WTC11 (cell line): ENCODE data around the gene KCND3. TPM values are rescaled to one million over a fixed set of nuclear protein-coding genes. Genes with fewer than 3 reads are reported as not detected.
"Not testable (repeated sequence)": the region's sequence is repeated elsewhere in the genome, so short reads cannot be mapped to it uniquely, and the experiment has no call there.

ENCODE experiments used
- ATAC-seq: fragments of 200-7000 bp; cut with Tn5 transposase; 2 replicates; pipeline ENCODE4 v1.10.0; 2021; ENCODE audit warnings: mild to moderate bottlenecking, moderate library complexity
- CTCF ChIA-PET: fragments of 300-600 bp; sonication (Branson Sonifier 250); formaldehyde crosslinking; loops from one replicate; lab custom pipeline; 2021; ENCODE audit warnings: antibody characterized with exemption; lab: Charles Lee
- POLR2A ChIA-PET: fragments of 350-600 bp; sonication (Branson Sonifier 250); formaldehyde crosslinking; loops from one replicate; lab custom pipeline; 2021; ENCODE audit warnings: antibody characterized with exemption; lab: Charles Lee
- DNase-seq: peaks from one replicate; pipeline ENCODE4 v3.0.0; 2021; ENCODE audit warnings: low spot score
- H3K27ac Mint-ChIP-seq: 2 replicates; pipeline ENCODE4 v1.8.0; 2021; ENCODE audit warnings: mixed read lengths
- H3K27me3 Mint-ChIP-seq: 2 replicates; pipeline ENCODE4 v1.8.0; 2021; ENCODE audit warnings: low read depth, mild to moderate bottlenecking, moderate library complexity, mixed read lengths
- H3K36me3 Mint-ChIP-seq: 2 replicates; pipeline ENCODE4 v1.8.0; 2021; ENCODE audit warnings: mixed read lengths
- H3K4me1 Mint-ChIP-seq: 2 replicates; pipeline ENCODE4 v1.8.0; 2022; ENCODE audit warnings: mixed read lengths
- H3K4me3 Mint-ChIP-seq: 2 replicates; pipeline ENCODE4 v1.8.0; 2021; ENCODE audit warnings: mild to moderate bottlenecking, moderate library complexity, mixed read lengths
- H3K9me3 Mint-ChIP-seq: 2 replicates; pipeline ENCODE4 v1.8.0; 2021; ENCODE audit warnings: mixed read lengths
- ATF1 ChIP-seq: sonication (generic); formaldehyde crosslinking; IDR thresholded peaks from 2 replicates; pipeline ENCODE4 v1.8.1; 2023; ENCODE audit warnings: mild to moderate bottlenecking, moderate library complexity, missing genetic modification reagents
- FOXJ3 ChIP-seq: sonication (generic); formaldehyde crosslinking; IDR thresholded peaks from 2 replicates; pipeline ENCODE4 v1.9.0; 2021; ENCODE audit warnings: missing genetic modification reagents, mild to moderate bottlenecking, borderline replicate concordance
- FOXK1 ChIP-seq: sonication (generic); formaldehyde crosslinking; IDR thresholded peaks from 2 replicates; pipeline ENCODE4 v1.8.0; 2022; ENCODE audit warnings: mild to moderate bottlenecking, moderate library complexity, missing genetic modification reagents
- MXD4 ChIP-seq: fragments of 250-450 bp; sonication (Bioruptor Pico); IDR thresholded peaks from 2 replicates; pipeline ENCODE4 v1.8.0; 2021; ENCODE audit warnings: mild to moderate bottlenecking, moderate library complexity, borderline replicate concordance
- NFATC4 ChIP-seq: fragments of 250-450 bp; sonication (Bioruptor Pico); IDR thresholded peaks from 2 replicates; pipeline ENCODE4 v1.9.0; 2021; ENCODE audit warnings: mild to moderate bottlenecking
- NR1H2 ChIP-seq: sonication (generic); formaldehyde crosslinking; IDR thresholded peaks from 2 replicates; pipeline ENCODE4 v1.9.0; 2021; ENCODE audit warnings: mild to moderate bottlenecking, moderate library complexity, missing genetic modification reagents
- RORB ChIP-seq: fragments of 250-450 bp; sonication (Bioruptor Pico); IDR thresholded peaks from 2 replicates; pipeline ENCODE4 v1.9.0; 2021; ENCODE audit warnings: mild to moderate bottlenecking
- TP53 ChIP-seq: sonication (generic); formaldehyde crosslinking; IDR thresholded peaks from 2 replicates; pipeline ENCODE4 v1.8.1; 2023; ENCODE audit warnings: mild to moderate bottlenecking, missing genetic modification reagents
- ZBTB21 ChIP-seq: sonication (generic); formaldehyde crosslinking; IDR thresholded peaks from 2 replicates; pipeline ENCODE4 v1.8.1; 2023; ENCODE audit warnings: mild to moderate bottlenecking, missing genetic modification reagents, borderline replicate concordance
- ZNF232 ChIP-seq: sonication (generic); formaldehyde crosslinking; IDR thresholded peaks from 2 replicates; pipeline ENCODE4 v1.8.0; 2022; ENCODE audit warnings: mild to moderate bottlenecking, missing genetic modification reagents
- ZNF317 ChIP-seq: sonication (generic); formaldehyde crosslinking; IDR thresholded peaks from 2 replicates; pipeline ENCODE4 v1.8.1; 2023; ENCODE audit warnings: low read depth, mild to moderate bottlenecking, moderate library complexity, missing genetic modification reagents, borderline replicate concordance
- total RNA-seq: library from RNA; stranded (reverse); gene quantifications from 3 replicates; pipeline ENCODE4 v1.2.3, GENCODE V29; 2021
- TF ChIP-seq, protein P1 (sequence below): sonication (generic); formaldehyde crosslinking; IDR thresholded peaks from 2 replicates; pipeline ENCODE4 v1.8.0; 2022; ENCODE audit warnings: mild to moderate bottlenecking, missing genetic modification reagents
- TF ChIP-seq, protein P2 (sequence below): fragments of 250-450 bp; sonication (Bioruptor Pico); IDR thresholded peaks from 2 replicates; pipeline ENCODE4 v1.9.0; 2021; ENCODE audit warnings: mild to moderate bottlenecking, borderline replicate concordance
- TF ChIP-seq, protein P3 (sequence below): sonication (generic); formaldehyde crosslinking; IDR thresholded peaks from 2 replicates; pipeline ENCODE4 v1.8.1; 2022; ENCODE audit warnings: mild to moderate bottlenecking, missing genetic modification reagents, moderate library complexity, borderline replicate concordance
- TF ChIP-seq, protein P4 (sequence below): sonication (generic); formaldehyde crosslinking; IDR thresholded peaks from 2 replicates; pipeline ENCODE4 v1.8.0; 2023; ENCODE audit warnings: missing genetic modification reagents, mild to moderate bottlenecking, borderline replicate concordance
- TF ChIP-seq, protein P5 (sequence below): sonication (generic); formaldehyde crosslinking; IDR thresholded peaks from 2 replicates; pipeline ENCODE4 v1.8.1; 2022; ENCODE audit warnings: mild to moderate bottlenecking, moderate library complexity, missing genetic modification reagents

The KCND3 gene
- total RNA-seq, 1 experiment from 2014 or later = 0.35 TPM

DNA sequence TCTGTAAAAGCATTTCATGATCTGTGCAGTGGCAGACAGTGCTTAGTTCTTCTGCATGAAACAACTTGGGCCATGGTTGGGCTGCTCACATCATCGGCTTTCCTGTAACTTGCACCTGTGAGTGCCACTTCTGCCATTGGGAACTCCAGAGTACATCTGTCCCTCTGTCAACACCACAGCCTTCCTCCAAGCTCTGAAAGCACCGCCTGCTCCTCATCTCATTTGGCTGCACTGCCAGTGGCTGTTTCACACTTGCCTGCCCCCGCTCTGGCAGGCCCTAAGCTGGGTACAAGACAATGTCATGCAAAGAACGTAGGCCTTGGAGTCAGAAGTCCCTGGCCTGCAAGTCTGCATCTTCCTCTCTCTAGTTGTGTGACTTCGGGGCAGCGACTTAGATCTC is 187.4 kb downstream of the KCND3 start:
- Mint-ChIP-seq H3K4me3 (no peak overlapping the region), H3K27me3 (no peaks in the 10 kb centered on the region), H3K4me1 (no peaks in the 10 kb centered on the region), H3K27ac (no peak overlapping the region), H3K9me3 (no peaks in the 10 kb centered on the region), H3K36me3 (peaks cover 2% of the 10 kb centered on the region; the same call in 1 of the 2 replicates)
- DNase-seq (no peak), ATAC-seq (no peak)
- TF ChIP-seq MXD4 (CRISPR knock-in tag) = no peak
- no peak for TF ChIP-seq FOXK1
- TF ChIP-seq RORB = no peak
- TF ChIP-seq, protein P1, sequence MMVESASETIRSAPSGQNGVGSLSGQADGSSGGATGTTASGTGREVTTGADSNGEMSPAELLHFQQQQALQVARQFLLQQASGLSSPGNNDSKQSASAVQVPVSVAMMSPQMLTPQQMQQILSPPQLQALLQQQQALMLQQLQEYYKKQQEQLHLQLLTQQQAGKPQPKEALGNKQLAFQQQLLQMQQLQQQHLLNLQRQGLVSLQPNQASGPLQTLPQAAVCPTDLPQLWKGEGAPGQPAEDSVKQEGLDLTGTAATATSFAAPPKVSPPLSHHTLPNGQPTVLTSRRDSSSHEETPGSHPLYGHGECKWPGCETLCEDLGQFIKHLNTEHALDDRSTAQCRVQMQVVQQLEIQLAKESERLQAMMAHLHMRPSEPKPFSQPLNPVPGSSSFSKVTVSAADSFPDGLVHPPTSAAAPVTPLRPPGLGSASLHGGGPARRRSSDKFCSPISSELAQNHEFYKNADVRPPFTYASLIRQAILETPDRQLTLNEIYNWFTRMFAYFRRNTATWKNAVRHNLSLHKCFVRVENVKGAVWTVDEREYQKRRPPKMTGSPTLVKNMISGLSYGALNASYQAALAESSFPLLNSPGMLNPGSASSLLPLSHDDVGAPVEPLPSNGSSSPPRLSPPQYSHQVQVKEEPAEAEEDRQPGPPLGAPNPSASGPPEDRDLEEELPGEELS (CRISPR knock-in tag) = no peak
- TF ChIP-seq, protein P2, sequence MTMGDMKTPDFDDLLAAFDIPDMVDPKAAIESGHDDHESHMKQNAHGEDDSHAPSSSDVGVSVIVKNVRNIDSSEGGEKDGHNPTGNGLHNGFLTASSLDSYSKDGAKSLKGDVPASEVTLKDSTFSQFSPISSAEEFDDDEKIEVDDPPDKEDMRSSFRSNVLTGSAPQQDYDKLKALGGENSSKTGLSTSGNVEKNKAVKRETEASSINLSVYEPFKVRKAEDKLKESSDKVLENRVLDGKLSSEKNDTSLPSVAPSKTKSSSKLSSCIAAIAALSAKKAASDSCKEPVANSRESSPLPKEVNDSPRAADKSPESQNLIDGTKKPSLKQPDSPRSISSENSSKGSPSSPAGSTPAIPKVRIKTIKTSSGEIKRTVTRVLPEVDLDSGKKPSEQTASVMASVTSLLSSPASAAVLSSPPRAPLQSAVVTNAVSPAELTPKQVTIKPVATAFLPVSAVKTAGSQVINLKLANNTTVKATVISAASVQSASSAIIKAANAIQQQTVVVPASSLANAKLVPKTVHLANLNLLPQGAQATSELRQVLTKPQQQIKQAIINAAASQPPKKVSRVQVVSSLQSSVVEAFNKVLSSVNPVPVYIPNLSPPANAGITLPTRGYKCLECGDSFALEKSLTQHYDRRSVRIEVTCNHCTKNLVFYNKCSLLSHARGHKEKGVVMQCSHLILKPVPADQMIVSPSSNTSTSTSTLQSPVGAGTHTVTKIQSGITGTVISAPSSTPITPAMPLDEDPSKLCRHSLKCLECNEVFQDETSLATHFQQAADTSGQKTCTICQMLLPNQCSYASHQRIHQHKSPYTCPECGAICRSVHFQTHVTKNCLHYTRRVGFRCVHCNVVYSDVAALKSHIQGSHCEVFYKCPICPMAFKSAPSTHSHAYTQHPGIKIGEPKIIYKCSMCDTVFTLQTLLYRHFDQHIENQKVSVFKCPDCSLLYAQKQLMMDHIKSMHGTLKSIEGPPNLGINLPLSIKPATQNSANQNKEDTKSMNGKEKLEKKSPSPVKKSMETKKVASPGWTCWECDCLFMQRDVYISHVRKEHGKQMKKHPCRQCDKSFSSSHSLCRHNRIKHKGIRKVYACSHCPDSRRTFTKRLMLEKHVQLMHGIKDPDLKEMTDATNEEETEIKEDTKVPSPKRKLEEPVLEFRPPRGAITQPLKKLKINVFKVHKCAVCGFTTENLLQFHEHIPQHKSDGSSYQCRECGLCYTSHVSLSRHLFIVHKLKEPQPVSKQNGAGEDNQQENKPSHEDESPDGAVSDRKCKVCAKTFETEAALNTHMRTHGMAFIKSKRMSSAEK (CRISPR knock-in tag) = no peak
- TF ChIP-seq NFATC4 (CRISPR knock-in tag) = no peak
- TF ChIP-seq, protein P3, sequence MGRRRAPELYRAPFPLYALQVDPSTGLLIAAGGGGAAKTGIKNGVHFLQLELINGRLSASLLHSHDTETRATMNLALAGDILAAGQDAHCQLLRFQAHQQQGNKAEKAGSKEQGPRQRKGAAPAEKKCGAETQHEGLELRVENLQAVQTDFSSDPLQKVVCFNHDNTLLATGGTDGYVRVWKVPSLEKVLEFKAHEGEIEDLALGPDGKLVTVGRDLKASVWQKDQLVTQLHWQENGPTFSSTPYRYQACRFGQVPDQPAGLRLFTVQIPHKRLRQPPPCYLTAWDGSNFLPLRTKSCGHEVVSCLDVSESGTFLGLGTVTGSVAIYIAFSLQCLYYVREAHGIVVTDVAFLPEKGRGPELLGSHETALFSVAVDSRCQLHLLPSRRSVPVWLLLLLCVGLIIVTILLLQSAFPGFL = no peak
- TF ChIP-seq ZNF232 (CRISPR knock-in tag) = no peak
- no peak for TF ChIP-seq FOXJ3 (CRISPR knock-in tag)
- TF ChIP-seq NR1H2 = no peak
- TF ChIP-seq, protein P4, sequence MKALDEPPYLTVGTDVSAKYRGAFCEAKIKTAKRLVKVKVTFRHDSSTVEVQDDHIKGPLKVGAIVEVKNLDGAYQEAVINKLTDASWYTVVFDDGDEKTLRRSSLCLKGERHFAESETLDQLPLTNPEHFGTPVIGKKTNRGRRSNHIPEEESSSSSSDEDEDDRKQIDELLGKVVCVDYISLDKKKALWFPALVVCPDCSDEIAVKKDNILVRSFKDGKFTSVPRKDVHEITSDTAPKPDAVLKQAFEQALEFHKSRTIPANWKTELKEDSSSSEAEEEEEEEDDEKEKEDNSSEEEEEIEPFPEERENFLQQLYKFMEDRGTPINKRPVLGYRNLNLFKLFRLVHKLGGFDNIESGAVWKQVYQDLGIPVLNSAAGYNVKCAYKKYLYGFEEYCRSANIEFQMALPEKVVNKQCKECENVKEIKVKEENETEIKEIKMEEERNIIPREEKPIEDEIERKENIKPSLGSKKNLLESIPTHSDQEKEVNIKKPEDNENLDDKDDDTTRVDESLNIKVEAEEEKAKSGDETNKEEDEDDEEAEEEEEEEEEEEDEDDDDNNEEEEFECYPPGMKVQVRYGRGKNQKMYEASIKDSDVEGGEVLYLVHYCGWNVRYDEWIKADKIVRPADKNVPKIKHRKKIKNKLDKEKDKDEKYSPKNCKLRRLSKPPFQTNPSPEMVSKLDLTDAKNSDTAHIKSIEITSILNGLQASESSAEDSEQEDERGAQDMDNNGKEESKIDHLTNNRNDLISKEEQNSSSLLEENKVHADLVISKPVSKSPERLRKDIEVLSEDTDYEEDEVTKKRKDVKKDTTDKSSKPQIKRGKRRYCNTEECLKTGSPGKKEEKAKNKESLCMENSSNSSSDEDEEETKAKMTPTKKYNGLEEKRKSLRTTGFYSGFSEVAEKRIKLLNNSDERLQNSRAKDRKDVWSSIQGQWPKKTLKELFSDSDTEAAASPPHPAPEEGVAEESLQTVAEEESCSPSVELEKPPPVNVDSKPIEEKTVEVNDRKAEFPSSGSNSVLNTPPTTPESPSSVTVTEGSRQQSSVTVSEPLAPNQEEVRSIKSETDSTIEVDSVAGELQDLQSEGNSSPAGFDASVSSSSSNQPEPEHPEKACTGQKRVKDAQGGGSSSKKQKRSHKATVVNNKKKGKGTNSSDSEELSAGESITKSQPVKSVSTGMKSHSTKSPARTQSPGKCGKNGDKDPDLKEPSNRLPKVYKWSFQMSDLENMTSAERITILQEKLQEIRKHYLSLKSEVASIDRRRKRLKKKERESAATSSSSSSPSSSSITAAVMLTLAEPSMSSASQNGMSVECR = no peak
- no peak for TF ChIP-seq ZNF317 (CRISPR knock-in tag)
- POLR2A ChIA-PET = no interaction called here
- CTCF ChIA-PET = interaction anchor here (1.2 kb wide), 1 partner anchor 535 kb away, joined by 3 read pairs; no protein-coding TSS in a partner anchor

DNA sequence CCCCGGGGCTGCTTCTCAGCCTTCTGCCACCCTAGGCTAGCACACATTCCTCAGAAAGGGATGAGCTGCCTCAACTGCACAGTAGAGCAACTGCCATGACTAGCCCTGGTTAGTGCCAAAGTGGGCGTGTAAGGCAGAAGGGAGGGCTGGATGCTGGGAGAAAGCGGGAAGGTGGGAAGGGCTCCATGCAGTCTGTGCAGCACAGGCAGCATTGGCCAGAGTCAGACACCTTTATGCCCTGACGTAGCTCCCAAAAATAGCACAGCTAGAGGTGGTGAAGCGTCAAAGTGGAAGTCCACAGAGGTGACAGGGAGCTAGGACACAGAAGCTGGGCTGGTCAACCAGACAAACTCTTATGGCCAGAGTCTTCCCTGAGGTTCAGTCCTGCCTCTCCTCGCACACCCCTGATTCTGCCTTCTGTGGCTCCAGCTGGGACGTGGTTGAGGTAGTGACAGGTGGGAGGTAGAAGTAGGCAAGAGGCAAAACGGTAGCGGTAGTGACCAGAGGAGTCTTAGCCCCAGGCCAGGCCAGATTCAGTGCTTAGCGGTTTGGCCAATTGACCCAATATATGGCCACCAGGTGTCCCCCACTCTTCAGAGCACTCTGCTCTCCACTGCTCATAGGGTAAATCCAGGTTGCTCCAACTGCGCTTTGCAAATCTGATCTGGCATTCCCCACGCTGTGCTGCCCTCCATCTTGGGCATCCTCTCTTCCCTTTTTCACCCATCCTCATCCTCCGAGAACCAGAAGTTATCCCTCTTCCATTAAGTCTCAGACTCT is 188.2 kb downstream of the KCND3 start:
- H3K27ac Mint-ChIP-seq = no peak overlapping the region

DNA sequence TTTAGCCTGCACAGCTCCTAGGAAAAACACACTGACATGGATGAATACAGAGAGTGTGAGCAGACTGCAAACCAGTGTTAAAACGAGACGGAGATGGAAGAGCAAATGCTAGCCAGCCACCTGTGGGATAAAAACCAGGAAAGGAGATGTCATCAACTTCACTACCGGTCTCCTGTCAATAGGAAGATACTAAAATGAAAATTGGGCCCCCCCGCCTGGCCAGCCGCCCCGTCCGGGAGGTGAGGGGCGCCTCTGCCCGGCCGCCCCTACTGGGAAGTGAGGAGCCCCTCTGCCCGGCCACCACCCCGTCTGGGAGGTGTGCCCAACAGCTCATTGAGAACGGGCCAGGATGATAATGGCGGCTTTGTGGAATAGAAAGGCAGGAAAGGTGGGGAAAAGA is 189.7 kb downstream of the KCND3 start:
- CTCF ChIA-PET, H3K4me1 Mint-ChIP-seq, H3K27me3 Mint-ChIP-seq, H3K9me3 Mint-ChIP-seq, POLR2A ChIA-PET, H3K4me3 Mint-ChIP-seq, ATAC-seq, H3K36me3 Mint-ChIP-seq, DNase-seq, H3K27ac Mint-ChIP-seq: not testable (repeated sequence)

More for the DNA sequence above, 188.2 kb downstream of the KCND3 start:
- no peak for DNase-seq
- no peaks in the 10 kb centered on the region for H3K9me3 Mint-ChIP-seq
- no peak for TF ChIP-seq FOXJ3 (CRISPR knock-in tag)
- TF ChIP-seq ATF1 = no peak
- TF ChIP-seq, protein P5, sequence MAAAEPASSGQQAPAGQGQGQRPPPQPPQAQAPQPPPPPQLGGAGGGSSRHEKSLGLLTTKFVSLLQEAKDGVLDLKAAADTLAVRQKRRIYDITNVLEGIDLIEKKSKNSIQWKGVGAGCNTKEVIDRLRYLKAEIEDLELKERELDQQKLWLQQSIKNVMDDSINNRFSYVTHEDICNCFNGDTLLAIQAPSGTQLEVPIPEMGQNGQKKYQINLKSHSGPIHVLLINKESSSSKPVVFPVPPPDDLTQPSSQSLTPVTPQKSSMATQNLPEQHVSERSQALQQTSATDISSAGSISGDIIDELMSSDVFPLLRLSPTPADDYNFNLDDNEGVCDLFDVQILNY (CRISPR knock-in tag) = no peak
- TF ChIP-seq ZBTB21 = no peak
- no peak for TF ChIP-seq TP53 (CRISPR knock-in tag)
- TF ChIP-seq, all 79 proteins: peak for 0
- Mint-ChIP-seq H3K4me3 (no peak overlapping the region), H3K4me1 (no peaks in the 10 kb centered on the region), H3K36me3 (peaks cover 2% of the 10 kb centered on the region; the same call in 1 of the 2 replicates), H3K27me3 (no peaks in the 10 kb centered on the region)
- ChIA-PET POLR2A (no interaction called here), CTCF (interaction anchor here (1.0 kb wide), 1 partner anchor 568 kb away, joined by 3 read pairs; no protein-coding TSS in a partner anchor)
- ATAC-seq = peak; percentile 71
